Loucy (cell line): Measurements from ENCODE around the gene ATXN2.
"Not testable (repeated sequence)": the region's sequence is repeated elsewhere in the genome, so short reads cannot be mapped to it uniquely, and the experiment has no call there.

Source experiments
- H2AFZ ChIP-seq: fragments of 200-600 bp; sonication (generic); 2 replicates; pipeline ENCODE4 v1.6.0; 2016; ENCODE audit warnings: antibody characterized with exemption, mild to moderate bottlenecking, low read length, moderate library complexity
- H3F3A ChIP-seq: fragments of 200-600 bp; 2 replicates; pipeline ENCODE4 v1.6.0; 2016; ENCODE audit warnings: antibody characterized with exemption, low read depth, mild to moderate bottlenecking
- H3K27me3 ChIP-seq: fragments of 200-600 bp; sonication (generic); 2 replicates; pipeline ENCODE4 v1.6.1; 2014; ENCODE audit warnings: low read length, mild to moderate bottlenecking; ENCODE audit not compliant: insufficient read depth, poor library complexity, severe bottlenecking
- H3K36me3 ChIP-seq: fragments of 200-600 bp; sonication (generic); 2 replicates; pipeline ENCODE4 v1.6.1; 2016; ENCODE audit warnings: low read length; ENCODE audit not compliant: insufficient read depth
- H3K4me1 ChIP-seq: fragments of 200-600 bp; sonication (generic); 2 replicates; pipeline ENCODE4 v1.5.1; 2014; ENCODE audit warnings: low read length, mild to moderate bottlenecking; ENCODE audit not compliant: insufficient read depth, poor library complexity, severe bottlenecking
- H3K4me2 ChIP-seq: fragments of 200-600 bp; sonication (generic); 2 replicates; pipeline ENCODE4 v1.6.0; 2014; ENCODE audit warnings: antibody characterized with exemption, low read length, low read depth, mild to moderate bottlenecking; ENCODE audit not compliant: poor library complexity, severe bottlenecking
- H3K4me3 ChIP-seq: fragments of 200-600 bp; sonication (generic); 2 replicates; pipeline ENCODE4 v1.5.1; 2014; ENCODE audit warnings: low read length, mild to moderate bottlenecking, mixed read lengths; ENCODE audit not compliant: poor library complexity, severe bottlenecking
- H3K79me2 ChIP-seq: fragments of 200-600 bp; sonication (generic); 2 replicates; pipeline ENCODE4 v1.6.1; 2014; ENCODE audit warnings: low read length; ENCODE audit not compliant: insufficient read depth
- H3K9ac ChIP-seq: fragments of 200-600 bp; sonication (generic); 2 replicates; pipeline ENCODE4 v1.6.0; 2014; ENCODE audit warnings: mild to moderate bottlenecking, low read depth, low read length, moderate library complexity; ENCODE audit not compliant: poor library complexity, severe bottlenecking
- H3K9me2 ChIP-seq: fragments of 200-600 bp; sonication (generic); replicated peaks from 2 replicates; pipeline ENCODE4 v1.6.1; 2016; ENCODE audit warnings: low read depth, low read length, mixed read lengths
- H3K9me3 ChIP-seq: fragments of 200-600 bp; sonication (generic); 2 replicates; pipeline ENCODE4 v1.6.1; 2014; ENCODE audit warnings: mild to moderate bottlenecking, antibody characterized with exemption, low read length, low read depth; ENCODE audit not compliant: insufficient read depth
- H4K20me1 ChIP-seq: fragments of 200-600 bp; sonication (generic); 2 replicates; pipeline ENCODE4 v1.6.0; 2014; ENCODE audit warnings: antibody characterized with exemption, low read length, mild to moderate bottlenecking; ENCODE audit not compliant: insufficient read depth, poor library complexity, severe bottlenecking
- EZH2phosphoT487 ChIP-seq: fragments of 200-600 bp; IDR thresholded peaks from 2 replicates; pipeline ENCODE4 v1.6.1; 2018; ENCODE audit warnings: antibody characterized with exemption, mild to moderate bottlenecking, moderate library complexity, borderline replicate concordance
- TF ChIP-seq, protein P1 (sequence below): fragments of 200-600 bp; sonication (generic); conservative IDR thresholded peaks from 2 replicates; pipeline ENCODE4 v1.5.1; 2014; ENCODE audit warnings: mild to moderate bottlenecking, antibody characterized with exemption, low read length

The ATXN2 gene

DNA sequence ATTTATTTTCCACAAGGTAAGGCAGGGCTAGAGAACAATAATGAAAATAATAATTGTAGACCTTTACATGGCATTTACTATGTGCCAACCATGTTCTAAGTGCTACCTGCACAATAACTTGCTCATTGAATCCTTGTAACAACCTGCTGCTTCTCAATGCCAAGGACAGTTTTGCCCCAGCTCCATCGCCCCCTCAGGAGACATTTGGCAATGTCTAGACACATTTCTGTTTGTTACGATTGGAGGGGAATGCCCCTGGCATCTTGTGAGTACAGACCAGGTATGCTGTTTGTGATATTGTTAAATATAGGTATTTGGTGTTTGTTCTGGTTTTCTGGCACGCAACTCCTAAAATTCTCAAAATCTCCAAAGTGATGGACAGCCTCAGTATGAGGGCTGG, 8.1 kb upstream of the ATXN2 start:
- Histone ChIP-seq H3K9me2 (no peaks in the 10 kb centered on the region), H4K20me1 (no peaks in the 10 kb centered on the region), H3K36me3 (no peaks in the 10 kb centered on the region), H3F3A (no peaks in the 10 kb centered on the region), H3K79me2 (no peaks in the 10 kb centered on the region), H3K4me2 (no peak overlapping the region), H3K4me1 (no peaks in the 10 kb centered on the region), H3K9ac (no peak overlapping the region), H3K27me3 (no peaks in the 10 kb centered on the region), H3K9me3 (no peaks in the 10 kb centered on the region), H2AFZ (no peak overlapping the region), H3K4me3 (no peak overlapping the region)
- TF ChIP-seq EZH2phosphoT487: no peak
- TF ChIP-seq, protein P1, sequence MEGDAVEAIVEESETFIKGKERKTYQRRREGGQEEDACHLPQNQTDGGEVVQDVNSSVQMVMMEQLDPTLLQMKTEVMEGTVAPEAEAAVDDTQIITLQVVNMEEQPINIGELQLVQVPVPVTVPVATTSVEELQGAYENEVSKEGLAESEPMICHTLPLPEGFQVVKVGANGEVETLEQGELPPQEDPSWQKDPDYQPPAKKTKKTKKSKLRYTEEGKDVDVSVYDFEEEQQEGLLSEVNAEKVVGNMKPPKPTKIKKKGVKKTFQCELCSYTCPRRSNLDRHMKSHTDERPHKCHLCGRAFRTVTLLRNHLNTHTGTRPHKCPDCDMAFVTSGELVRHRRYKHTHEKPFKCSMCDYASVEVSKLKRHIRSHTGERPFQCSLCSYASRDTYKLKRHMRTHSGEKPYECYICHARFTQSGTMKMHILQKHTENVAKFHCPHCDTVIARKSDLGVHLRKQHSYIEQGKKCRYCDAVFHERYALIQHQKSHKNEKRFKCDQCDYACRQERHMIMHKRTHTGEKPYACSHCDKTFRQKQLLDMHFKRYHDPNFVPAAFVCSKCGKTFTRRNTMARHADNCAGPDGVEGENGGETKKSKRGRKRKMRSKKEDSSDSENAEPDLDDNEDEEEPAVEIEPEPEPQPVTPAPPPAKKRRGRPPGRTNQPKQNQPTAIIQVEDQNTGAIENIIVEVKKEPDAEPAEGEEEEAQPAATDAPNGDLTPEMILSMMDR: peak; percentile 47

DNA sequence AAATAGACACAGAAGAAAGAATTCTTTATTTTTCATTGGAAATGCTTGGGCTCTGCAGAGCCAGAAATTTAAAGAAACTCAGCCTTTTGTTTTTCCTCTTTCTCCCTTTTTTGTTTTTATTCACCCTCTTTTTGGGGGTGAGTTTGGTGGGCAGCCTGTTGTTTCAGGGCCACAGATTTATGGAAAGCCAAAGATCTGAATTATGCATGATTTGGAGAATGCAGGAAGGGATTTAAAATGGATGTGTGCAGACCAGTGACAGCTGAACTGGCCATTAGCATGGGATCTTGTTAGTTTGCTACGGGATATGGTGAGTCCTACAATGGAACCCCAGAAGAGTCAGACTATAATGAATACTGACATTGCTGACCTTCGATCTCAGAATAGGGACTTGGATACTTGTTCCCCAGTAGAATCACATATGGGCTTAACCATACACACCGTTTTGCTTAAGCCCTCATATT, 7.7 kb upstream of the ATXN2 start:
- no peak overlapping the region for H2AFZ ChIP-seq

DNA sequence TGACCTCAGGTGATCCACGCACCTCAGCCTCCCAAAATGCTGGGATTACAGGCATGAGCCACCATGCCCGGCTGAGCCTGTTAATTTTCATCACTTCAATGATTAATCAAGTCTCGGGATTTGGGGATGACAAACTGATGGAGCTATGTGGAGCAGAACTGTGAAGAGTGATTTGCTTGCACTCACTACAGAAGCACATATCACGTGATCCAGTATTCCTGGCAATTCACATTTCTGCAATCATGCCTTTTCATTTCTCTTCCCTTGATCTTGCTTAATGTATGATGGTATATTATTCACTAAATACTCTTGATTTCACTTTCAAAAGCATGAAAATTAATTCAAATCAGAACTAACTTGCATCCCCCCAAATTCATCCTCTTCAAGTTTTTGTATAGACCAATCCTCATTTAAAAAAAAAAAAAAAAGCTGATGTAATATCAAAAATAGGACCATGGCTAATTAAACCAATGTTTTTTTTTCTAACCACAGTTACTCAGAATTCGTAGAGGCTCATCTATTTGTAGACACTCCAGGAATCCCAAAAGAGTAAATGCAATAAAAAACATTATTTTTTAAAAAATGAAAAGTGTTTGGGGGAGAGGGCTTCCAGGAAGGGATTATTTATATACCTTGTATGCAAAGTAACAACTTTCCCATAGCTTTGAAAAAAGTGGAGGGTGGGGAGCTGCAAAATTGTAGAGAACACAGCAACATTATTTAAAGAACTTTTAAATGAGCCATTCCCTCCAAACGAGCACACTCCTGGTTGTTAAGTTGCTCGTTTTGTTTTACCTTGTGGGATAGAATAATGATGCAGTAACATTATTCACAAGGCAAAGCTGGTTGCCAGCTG, 7.0 kb upstream of the ATXN2 start:
- no peaks in the 10 kb centered on the region for H3K9me3 ChIP-seq
- H2AFZ ChIP-seq: no peak overlapping the region
- no peaks in the 10 kb centered on the region for H3K9me2 ChIP-seq
- no peaks in the 10 kb centered on the region for H3F3A ChIP-seq
- H3K4me2 ChIP-seq: no peak overlapping the region
- TF ChIP-seq EZH2phosphoT487: no peak
- TF ChIP-seq, protein P1: no peak
- no peak overlapping the region for H3K4me3 ChIP-seq
- H3K79me2 ChIP-seq: no peaks in the 10 kb centered on the region
- no peaks in the 10 kb centered on the region for H3K27me3 ChIP-seq
- H3K4me1 ChIP-seq: no peaks in the 10 kb centered on the region
- H3K36me3 ChIP-seq: no peaks in the 10 kb centered on the region
- H3K9ac ChIP-seq: no peak overlapping the region
- no peaks in the 10 kb centered on the region for H4K20me1 ChIP-seq

More for the DNA sequence above, 7.7 kb upstream of the ATXN2 start:
- H3K9ac ChIP-seq: no peak overlapping the region
- H3K27me3 ChIP-seq: no peaks in the 10 kb centered on the region
- no peaks in the 10 kb centered on the region for H3K79me2 ChIP-seq
- no peaks in the 10 kb centered on the region for H3K36me3 ChIP-seq
- no peak overlapping the region for H3K4me3 ChIP-seq
- no peak overlapping the region for H3K4me2 ChIP-seq
- no peaks in the 10 kb centered on the region for H3K9me3 ChIP-seq
- H4K20me1 ChIP-seq: no peaks in the 10 kb centered on the region
- no peaks in the 10 kb centered on the region for H3F3A ChIP-seq
- H3K4me1 ChIP-seq: no peaks in the 10 kb centered on the region
- TF ChIP-seq, protein P1: no peak
- no peak for TF ChIP-seq EZH2phosphoT487
- H3K9me2 ChIP-seq: no peaks in the 10 kb centered on the region

DNA sequence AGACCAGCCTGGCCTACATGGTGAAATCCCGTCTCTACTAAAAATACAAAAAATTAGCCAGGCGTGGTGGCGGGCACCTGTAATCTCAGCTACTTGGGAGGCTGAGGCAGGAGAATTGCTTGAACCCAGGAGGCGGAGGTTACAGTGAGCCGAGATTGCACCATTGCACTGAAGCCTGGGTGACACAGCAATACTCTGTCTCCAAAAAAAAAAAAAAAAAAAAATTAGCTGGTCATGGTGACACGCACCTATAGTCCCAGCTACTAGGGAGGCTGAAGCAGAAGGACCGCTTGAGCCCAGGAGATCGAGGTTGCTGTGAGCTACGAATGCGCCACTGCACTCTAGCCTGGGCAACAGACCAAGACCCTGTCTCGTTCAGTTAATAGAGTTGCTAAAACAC, 3.7 kb upstream of the ATXN2 start:
- H3K79me2 ChIP-seq, H3K4me2 ChIP-seq, H2AFZ ChIP-seq, H3K27me3 ChIP-seq, H3K36me3 ChIP-seq, H3K9ac ChIP-seq, H3K9me2 ChIP-seq, H4K20me1 ChIP-seq, H3K4me1 ChIP-seq, H3K4me3 ChIP-seq, H3F3A ChIP-seq, H3K9me3 ChIP-seq: not testable (repeated sequence)
